Mammary epithelial cell (primary cell): Measurements from ENCODE around the gene ZNF521.

Experiments
- EZH2 ChIP-seq: IDR thresholded peaks from 2 replicates; pipeline ENCODE4 v1.6.1; 2012; ENCODE audit warnings: low read length, inconsistent platforms, borderline replicate concordance
- TF ChIP-seq, protein P1 (sequence below), 2 donors: IDR thresholded peaks in 1 of 2; conservative IDR thresholded peaks in 1 of 2; 2 replicates each; pipeline ENCODE4 v1.5.1; 2011 to 2012; ENCODE audit warnings: inconsistent platforms in 2 of 2, low read length in 2 of 2, mild to moderate bottlenecking in 2 of 2, control low read depth in 1 of 2, low read depth in 1 of 2; ENCODE audit not compliant: insufficient read depth in 1 of 2; ENCODE audit errors: extremely low read depth in 1 of 2

DNA sequence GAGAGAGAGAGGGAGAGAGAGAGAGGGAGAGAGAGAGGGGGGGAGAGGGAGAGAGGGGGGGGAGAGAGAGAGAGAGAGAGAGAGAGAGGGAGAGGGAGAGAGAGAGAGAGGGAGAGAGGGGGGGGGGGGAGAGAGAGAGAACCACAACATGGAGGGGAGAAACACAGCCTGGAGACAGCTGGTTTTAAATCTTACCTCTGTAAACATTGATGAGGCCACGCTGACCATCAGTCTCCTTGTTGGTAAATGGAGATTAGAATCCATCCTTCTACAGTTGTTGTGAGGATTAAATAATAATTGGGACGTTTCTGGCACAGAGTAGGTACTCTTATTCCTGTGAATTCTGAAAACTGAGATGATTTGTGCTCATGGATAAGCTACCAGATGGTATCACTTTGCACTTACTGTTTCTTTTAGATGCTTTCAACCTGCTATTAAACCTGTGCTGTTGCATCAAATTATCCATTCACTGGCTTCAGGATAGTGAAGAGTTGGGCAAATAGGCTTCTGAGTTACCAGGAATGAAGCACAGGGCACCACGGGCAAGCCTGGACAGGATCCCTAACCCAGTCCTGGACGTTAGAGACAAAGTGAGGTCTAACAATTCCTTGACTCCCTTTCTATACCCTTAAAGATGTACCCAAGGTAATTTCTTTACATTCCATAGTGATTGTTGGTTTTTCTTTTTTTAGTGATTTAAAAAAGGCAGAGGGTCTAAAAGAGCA, 318.1 kb downstream of the ZNF521 start:
- TF ChIP-seq, protein P1, sequence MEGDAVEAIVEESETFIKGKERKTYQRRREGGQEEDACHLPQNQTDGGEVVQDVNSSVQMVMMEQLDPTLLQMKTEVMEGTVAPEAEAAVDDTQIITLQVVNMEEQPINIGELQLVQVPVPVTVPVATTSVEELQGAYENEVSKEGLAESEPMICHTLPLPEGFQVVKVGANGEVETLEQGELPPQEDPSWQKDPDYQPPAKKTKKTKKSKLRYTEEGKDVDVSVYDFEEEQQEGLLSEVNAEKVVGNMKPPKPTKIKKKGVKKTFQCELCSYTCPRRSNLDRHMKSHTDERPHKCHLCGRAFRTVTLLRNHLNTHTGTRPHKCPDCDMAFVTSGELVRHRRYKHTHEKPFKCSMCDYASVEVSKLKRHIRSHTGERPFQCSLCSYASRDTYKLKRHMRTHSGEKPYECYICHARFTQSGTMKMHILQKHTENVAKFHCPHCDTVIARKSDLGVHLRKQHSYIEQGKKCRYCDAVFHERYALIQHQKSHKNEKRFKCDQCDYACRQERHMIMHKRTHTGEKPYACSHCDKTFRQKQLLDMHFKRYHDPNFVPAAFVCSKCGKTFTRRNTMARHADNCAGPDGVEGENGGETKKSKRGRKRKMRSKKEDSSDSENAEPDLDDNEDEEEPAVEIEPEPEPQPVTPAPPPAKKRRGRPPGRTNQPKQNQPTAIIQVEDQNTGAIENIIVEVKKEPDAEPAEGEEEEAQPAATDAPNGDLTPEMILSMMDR (conservative IDR thresholded peaks at IDR 0.05 in 1 of 2, IDR thresholded peaks at IDR 0.05 in 1 of 2; ENCODE audit: extremely low read depth in 1 of 2, insufficient read depth in 1 of 2, low read depth in 1 of 2, low read length in 2 of 2): no peak
- no peak for TF ChIP-seq EZH2
